ENCODE measurements around the gene CAVIN1.
"Not testable (repeated sequence)": the region's sequence is repeated elsewhere in the genome, so short reads cannot be mapped to it uniquely, and the experiment has no call there.

The CAVIN1 gene

DNA sequence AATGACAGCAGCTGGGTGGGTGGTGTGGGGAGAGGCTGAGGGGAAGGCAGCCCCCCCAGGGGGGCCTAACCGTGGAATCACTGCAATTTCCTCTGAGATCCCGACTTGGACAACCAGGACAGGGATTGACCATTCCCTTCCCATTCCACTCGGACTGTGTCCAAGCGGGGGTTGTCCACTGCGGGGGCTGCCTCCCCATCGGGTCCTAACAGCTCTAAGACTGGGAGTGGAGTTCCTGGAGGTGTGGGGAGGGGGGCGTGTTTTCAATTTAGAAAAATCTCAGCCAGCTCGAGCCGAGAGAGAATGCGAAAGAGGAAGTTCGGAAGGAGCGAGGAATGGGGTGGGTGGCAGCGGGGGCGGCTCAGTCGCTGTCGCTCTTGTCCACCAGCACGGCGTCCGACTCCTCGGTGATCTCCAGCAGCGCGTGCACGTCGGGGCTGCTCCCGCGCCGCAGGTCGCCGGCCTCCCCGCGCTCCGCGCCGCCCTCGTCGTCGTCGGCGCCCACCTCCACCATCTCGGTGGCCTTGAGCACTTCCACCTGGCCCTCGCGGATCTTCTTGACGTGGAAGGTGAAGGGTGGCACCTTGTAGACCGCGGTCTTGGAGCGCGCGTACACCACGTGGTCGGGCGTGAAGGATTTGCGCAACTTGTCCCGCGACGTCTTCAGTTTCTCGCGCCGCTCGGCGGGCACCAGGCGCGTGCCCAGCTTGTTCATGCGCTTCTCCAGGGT, 18.6 kb downstream of the CAVIN1 start:
- DNase-seq = no peak

DNA sequence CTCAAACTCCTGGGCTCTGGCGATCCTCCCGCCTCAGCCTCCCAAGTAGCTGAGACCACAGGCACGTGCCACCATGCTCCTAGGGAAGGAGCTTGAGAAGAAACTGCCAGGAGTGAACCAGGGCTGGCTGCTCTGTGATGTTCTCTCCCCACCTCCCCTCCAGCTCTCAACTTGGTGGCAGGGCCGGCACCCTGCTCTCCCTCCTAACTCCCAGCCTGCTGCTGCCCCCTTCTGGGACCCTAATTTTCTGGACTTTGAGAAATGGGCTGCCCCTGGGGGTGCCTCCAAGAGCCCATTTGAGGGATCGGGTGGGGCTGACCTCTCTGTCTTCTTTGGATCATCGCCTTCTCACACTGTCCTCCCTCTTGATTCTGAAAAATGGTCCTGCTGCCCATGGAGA, 19.9 kb downstream of the CAVIN1 start:
- no peak for DNase-seq

DNA sequence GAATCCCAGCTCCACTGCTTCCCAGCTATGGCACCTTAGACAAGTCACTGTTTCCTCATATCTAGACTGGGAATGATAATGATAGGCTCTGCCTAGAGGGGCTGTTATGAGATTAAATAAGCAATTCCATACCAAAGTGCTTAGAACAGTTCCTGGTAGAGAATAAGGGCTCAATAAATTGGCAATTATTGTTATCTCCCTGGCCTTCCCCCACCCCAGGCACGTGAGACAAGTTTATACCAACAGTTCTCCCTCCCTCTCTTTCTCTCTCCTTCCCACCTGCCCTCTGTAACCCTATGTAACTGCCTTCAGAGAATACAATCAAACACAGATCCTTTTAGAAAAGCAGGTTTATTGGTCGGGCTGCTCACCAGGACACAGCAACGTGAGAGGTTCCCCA, 20.9 kb downstream of the CAVIN1 start:
- no peak for DNase-seq

DNA sequence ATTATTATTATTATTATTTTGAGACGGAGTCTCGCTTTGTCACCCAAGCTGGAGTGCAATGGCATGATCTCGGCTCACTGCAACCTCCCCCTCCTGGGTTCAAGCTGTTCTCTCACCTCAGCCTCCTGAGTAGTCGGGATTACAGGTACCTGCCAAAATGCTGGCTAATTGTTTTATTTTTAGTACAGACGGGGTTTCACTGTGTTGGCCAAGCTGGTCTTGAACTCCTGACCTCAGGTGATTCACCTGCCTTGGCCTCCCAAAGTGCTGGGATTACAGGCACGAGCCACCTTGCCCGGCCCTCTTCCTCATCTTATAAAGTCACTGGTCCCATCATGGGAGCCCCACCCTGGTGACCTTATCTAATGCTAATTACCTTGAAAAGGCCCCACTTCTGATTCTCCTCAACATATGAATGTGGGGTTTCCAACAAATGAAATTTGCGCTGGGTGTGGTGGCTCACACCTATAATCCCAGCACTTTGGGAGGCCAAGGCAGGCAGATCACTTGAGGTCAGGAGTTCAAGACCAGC, 22.1 kb downstream of the CAVIN1 start:
- not testable (repeated sequence) for DNase-seq

DNA sequence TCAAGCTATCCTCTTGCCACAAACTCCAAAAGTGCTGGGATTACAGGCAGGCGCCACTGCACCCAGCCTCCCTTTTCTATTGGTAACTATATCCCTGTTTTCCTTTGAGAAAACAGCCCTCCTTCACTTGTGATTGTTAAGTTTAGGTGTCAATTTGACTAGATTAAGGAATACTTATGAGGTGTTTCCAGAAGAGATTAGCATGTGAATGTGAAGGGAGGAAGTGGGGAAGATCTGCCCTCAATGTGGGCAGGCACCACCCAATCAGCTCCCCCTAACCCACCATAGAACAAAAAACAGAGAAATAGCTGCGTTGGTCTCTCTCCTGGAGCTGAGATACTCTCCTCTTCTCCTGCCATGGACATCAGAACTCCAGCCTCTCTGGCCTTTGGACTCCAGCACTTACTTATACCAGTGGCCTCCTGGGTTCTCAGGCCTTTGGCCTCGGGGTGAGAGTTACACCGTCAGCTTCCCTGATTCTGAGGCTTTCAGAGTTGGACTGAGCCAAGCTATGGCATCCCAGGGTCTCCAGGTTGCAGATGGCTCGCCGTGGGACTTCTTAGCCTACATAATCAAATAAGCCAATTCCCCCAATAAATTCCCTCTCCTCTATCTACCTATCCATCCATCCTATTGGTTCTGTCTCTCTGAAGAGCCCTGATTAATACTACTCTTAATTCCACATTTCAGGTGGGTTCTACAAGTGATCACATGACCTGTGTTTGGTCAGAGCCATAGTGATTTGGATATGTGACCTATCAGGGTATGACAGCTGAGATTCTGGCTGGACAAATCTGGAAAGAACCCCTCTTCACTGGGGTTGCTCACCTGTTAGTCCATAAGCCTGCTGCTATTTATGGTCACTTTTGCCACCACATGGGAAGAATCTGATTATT, 22.9 kb downstream of the CAVIN1 start:
- no peak for DNase-seq

DNA sequence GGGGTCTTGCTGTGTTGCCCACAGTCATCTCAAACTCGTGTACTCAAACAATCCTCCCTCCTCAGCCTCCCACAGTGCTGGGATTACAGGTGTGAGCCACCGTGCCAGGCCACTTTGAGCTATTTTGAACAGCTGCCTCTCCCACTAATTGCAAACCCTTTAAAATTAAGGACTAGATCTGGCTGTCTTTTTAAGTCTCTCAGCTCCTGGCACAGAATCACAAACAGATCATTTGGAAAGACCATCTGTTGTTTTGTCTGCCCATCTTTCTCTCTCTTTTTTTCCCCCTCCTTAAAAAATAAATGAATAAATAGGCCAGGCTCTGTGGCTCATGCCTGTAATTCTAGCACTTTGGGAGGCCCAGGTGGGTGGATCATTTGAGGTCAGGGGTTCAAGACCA, 23.9 kb downstream of the CAVIN1 start:
- no peak for DNase-seq

DNA sequence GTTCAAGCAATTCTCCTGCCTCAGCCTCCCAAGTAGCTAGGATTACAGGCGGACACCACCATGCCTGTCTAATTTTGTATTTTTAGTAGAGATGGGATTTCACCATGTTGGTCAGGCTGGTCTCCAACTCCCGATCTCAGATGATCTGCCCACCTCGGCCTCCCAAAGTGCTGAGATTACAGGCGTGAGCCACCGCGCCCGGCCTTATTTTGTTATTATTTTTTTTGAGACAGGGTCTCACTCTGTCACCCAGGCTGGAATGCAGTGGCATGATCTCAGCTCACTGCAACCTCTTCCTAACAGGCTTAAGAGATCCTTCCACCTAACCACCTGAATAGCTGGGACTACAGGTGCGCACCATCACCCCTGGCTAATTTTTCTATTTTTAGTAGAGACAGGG, 27.5 kb downstream of the CAVIN1 start:
- DNase-seq = not testable (repeated sequence)

DNA sequence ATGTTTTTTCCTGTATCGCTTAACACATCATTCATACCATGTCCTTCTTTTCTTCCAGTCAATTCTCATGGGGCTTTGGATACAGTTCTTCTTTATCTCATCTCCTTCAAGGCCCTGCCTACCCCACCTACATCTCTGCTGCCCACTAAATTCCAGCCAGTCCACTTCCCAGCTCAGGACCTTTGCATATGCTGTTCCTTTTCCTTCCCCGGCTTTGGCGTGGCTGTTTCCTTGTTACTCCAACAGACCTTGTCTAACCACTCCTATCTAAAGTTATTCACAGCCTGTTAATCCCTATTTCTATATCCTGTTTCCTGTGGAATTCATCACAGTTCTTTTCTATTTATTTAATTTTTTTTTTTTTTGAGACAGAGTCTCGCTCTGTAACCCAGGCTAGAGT, 28.2 kb downstream of the CAVIN1 start:
- DNase-seq = no peak

DNA sequence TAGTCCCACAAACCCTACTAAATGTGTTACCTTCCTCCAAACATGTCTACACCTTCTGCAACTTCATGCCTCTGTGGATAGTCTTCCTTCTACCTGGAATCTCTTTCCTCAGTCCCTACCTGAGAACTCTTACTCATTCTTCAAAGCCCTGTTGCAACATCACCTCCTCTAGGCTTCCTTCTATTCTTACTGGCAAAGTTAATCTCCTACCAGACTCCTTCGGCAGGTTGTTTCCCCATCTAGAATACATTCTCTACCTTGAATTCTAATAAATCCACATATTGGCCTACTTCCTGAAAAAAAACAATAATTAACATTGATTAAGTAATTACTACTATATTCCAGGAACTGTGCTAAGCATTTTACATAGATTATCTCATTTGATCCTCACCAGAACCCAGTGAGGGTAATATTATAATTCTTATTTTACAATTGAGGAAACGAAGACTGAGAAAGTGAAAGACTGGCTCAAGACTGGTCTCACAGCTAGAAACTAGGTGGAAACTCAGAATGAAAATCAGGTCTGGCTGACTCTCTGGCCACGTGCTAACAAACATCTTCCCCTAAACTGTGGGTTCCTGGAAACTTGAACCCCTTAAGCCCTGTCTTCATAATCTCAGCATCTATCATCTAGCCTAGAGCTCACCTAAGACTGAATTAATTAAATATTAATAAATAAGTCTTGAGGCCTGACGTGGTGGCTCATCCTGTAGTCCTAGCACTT, 30.2 kb downstream of the CAVIN1 start:
- no peak for DNase-seq

DNA sequence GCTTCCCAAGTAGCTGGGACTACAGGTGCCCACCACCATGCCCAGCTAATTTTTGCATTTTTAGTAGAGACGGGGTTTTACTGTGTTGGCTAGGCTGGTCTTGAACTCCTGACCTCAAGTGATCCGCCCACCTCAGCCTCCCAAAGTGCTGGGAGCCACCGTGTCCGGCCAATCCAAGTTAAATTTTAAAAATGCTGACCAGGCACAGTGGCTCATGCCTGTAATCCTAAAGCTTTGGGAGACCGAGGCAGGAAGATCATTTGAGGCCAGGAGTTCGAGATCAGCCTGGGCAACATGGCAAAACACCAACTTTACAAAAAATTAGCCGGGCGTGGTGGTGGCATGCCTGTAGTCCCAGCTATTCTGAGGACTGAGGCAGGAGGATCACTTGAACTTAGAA, 31.6 kb downstream of the CAVIN1 start:
- DNase-seq = not testable (repeated sequence)

DNA sequence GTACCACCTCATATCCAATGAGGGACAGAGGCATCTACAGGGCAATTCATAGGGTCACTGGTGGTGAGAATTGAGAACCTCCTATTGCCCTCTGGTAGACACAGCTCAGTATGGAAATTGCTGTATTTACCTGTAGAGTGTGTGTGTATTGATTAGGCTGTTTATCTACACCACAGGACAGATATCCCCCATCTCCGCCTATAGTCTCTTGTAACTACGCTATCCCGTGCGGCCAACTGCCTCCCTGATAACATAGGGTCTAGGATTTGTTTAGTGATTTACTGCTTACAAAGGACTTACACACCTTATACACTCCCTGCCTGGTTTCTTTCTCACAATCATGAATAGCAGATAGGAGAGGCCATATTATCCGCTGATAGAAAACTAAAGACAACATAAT, 33.2 kb downstream of the CAVIN1 start:
- DNase-seq = no peak

DNA sequence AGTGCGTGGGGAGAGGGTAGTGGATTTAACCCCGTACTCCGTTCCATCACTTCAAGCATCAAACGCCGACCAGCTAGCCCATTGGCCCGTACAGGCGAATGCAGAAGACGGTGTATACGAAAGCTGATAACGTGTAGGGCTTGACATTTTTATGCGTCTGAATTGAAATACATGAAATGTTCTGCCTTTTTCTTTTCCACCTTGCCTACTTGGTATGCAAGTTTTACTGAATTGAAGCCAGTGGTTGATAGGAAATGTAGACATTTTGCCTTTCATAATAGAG, 34.0 kb downstream of the CAVIN1 start:
- no peak for DNase-seq

DNA sequence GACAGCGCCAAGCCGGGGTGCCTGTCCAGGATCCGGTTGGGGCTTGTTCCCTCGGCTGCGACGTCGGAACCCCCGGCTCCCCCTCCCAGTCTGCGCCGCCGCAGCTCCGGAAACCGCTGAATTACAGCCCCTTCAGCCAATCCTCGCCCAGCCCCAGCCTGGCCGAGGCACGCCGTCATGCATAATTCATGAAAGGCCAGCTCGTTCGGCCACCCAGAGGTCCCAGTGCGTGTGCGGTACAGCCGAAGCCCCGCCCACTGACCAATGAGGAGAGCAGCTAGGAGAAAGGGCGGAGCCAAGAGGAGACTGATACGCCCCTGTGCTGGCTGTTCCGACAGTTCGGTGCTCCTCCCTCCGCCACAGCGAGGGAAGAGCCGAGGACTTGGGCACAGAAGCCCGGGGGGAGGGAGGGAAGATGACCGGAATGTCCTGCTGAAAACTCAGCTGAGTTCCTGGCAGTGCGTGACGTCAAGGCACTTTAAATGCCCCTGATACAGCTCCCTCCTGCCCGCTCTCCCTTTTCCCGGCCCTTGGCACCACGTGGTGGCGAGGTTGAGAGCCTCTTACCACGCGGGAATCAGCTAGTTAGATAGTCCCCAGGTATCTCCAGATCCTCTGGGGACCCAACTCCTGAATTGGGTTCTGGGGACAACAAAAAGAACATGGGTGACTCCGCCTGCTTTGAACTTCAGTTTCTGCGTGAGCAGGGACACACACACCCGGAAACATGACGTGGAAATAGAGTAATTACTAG, 34.5 kb downstream of the CAVIN1 start, which contains the start of gene STAT3:
STAT3 (minus strand) TSS at position 62 of the 754 bp plus-strand sequence. CDS start 39,926 bp downstream, outside the sequence.
- DNase-seq = peak; percentile 98 to 99

DNA sequence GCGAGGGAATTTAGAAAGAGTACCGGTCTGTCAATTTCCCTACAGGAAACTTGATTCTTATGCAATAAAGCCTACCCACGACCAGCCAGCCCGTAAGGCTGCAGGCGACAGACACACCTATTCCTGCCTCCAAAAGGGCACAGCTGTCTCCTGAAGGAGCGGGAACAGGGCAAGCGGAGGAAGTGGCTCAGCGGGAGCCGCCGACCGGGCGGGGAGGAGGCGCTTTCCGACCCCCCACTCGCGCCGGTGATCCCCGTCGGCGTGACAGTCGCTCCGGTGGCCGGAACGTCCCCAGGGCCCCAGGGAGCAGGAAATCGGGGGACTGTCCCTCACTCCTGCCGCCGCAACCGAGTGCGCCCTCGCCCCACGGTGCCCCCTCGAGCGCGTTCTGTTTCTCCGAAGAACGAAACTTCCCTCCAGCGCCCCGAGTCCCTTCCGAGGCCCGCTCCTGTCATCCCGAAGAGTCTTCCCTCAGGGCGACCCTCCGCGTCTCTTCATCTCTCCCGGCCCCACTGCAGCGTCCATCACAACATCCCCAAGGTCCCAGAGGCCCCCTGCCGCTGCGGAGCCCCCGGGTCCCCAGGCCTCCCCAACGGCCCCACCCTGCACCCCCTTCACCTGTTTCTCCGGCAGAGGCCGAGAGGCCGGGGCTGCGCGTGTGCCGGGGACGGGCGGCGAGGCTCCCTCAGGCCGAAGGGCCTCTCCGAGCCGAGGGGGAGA, 35.2 kb downstream of the CAVIN1 start:
- peak in 1 of 2 experiments; percentile 41 for DNase-seq

DNA sequence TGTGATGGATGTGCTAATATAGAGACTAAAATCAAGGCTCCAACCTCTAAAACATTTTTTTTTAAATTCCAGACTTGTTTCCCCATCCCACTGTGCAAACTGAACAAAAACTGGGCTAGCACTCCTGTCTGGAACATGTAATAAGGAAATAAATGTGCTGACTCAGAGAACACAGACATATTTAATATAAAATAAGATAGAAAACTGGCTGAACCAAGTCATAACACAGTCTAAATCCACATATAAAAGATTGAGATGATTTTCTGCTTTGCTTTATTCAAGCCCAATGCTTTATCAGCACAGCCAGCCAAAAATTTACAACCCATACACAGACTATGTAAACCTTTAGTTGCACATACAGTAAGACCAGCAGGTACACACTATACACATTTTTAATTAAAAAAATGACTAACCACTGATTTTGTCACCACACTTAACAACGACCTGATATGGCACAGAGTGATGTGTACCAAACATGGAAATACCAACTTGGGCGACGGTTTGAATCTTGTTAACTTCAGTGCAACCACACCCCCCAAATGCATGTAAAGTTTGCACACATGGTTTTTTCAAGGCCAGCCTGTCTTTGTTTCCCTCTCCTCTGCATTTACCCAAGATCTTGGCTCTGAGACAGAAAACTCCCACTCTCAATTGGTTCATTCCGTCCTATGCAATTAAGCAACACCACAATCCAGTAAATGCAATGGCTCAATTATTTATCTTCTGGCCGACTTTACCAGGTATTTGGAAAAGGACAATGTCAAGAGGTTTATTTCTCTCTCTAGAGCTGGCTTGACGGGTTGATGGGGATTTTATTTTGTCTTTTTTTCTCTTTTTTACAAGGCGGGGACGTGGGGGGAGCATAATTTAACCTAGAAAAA, 36.0 kb downstream of the CAVIN1 start:
- DNase-seq = no peak

DNA sequence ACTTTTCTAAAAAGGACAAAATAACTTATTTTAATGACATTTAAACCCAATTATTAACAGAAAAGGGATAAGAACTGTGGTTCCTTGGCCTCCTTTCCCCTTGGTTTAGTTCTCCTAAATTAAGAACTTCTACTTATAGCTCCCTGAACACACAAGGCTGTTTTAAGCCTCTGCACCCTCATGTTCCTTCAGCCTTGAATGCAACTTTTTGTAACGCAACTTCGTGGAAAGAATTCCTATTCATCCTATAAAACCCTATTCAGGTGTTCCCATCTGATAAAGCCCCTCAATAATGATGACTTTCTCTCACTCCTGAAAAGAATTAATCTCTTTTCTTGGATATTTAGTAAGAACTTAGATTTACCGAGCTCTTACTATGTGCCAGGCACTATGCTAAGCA, 41.2 kb downstream of the CAVIN1 start:
- DNase-seq = no peak

DNA sequence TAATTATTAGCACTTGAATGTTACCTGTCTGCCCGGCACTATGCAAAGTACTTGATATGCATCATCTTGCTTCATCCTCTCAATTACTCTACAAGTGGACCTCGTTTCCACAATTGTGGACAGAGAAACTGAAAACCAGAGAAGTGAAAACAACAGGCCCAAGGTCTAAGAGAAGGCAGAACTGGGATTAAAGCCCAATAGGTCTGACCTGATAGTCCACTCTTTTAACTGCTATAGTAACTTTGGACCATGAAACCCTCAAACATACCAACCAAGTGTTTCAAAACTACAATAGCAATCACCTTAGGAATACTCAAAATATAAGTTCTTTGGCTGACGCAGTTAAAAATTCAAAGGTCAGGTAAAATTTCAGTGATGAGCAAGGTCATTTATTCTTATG, 42.1 kb downstream of the CAVIN1 start:
- DNase-seq = no peak

DNA sequence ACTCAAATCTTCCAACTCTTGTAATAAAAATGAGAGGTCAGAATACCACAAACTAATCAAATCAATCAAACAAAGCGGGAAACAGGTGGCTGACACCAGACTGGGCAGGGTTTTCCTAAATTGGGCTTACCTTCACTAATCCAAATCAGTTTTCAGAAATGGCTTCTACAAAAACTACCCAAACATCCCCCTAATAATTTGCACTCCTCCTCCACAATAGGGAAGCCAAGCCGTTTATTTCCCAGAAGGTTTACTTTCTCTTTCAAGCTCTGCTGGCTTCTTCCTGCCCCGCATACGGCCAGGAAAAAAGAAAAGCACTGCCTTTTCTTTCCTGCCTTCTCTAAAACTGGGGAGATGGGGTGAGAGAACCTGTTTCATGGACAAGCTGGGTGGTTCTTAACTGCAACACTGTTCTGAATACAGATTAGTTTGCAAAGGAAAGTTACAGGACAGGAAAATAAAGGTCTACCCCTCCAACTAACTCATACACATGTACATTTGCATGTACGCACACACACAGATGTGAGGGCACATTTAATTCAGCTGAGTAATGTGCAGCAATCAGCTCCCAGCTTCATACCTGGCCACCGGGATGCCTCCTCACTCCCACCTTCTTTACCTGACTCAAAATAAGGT, 44.0 kb downstream of the CAVIN1 start:
- no peak for DNase-seq

DNA sequence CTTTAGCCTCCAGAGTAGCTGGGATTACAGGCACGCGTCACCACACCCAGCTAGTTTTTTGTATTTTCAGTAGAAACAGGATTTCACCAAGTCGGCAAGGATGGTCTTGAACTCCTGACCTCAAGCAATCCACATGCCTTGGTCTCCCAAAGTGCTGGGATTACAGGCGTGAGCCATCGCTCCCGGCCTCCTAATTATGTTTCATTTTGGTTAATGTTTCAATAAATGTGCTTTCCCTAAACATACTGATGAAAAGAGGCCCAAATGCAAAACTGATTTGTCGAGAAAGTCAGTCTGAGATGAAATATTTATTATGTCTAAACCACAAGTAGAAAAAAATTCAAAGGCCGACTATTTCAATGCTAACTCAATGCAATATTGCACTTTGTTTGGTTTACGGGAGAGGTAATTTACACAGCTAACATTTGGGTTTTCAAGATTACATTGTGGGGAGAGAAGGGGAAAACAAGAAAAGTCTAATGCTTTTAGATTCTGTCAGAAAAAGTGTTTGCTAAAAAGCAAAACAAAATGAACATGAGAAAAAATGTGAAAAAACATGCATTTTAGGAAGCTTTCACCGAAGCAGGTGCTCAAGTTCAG, 44.6 kb downstream of the CAVIN1 start:
- DNase-seq = no peak

DNA sequence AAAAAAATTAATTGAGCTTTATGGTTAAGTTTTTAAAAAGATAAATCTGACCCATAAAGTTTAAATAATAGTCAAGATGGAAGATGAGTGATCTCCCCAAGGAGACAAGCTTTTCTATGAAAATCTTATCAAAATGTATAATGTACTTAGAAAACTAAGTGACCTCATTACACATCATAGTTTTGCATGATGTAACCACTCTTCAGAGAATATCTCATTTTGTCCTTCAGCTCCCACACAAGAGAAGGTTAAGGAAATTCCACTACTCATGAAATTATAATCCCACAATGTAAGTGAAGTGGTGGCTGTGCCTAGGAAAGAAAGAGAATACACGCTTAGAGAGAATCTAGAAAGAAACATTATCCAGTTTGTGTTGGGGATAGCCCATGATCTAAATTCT, 49.2 kb downstream of the CAVIN1 start:
- no peak for DNase-seq

All from SW 1271 (cell line).